HG02870 (cell line): ENCODE data around the gene NUP214.
"Not testable (repeated sequence)": the region's sequence is repeated elsewhere in the genome, so short reads cannot be mapped to it uniquely, and the experiment has no call there.

ENCODE experiments used
- ATAC-seq: cut with Tn5 transposase; IDR thresholded peaks from one replicate; pipeline ENCODE4 v1.9.1; 2021; ENCODE audit warnings: mild to moderate bottlenecking, moderate library complexity; ENCODE audit not compliant: unreplicated experiment

Gene NUP214

GRCh38 chr9:131096269-131097125 lies 28.9 kb upstream of the NUP214 start, which contains the start of gene AIF1L:
Gene AIF1L (plus strand): TSS chr9:131096531. CDS start chr9:131096630, 99 bp downstream.
- no peak for ATAC-seq

- no peak for ATAC-seq
Observed at GRCh38 chr9:131097126-131097947, 28.0 kb upstream of the NUP214 start.

GRCh38 chr9:131097948-131098278 lies 27.5 kb upstream of the NUP214 start:
- ATAC-seq, result no peak

GRCh38 chr9:131098391-131099101 lies 26.8 kb upstream of the NUP214 start:
- no peak for ATAC-seq

- no peak for ATAC-seq
Observed at GRCh38 chr9:131099102-131099606, 26.2 kb upstream of the NUP214 start.

GRCh38 chr9:131099845-131100244 lies 25.5 kb upstream of the NUP214 start:
- ATAC-seq, result not testable (repeated sequence)

- ATAC-seq, result no peak
Observed at GRCh38 chr9:131100445-131100844, 24.9 kb upstream of the NUP214 start.

- ATAC-seq, result no peak
Observed at GRCh38 chr9:131101207-131101964, 24.0 kb upstream of the NUP214 start.

GRCh38 chr9:131103024-131103423 lies 22.4 kb upstream of the NUP214 start:
- no peak for ATAC-seq

- no peak for ATAC-seq
Observed at GRCh38 chr9:131103535-131103934, 21.9 kb upstream of the NUP214 start.

- no peak for ATAC-seq
Observed at GRCh38 chr9:131104016-131104740, 21.2 kb upstream of the NUP214 start.

GRCh38 chr9:131105952-131106351 lies 19.4 kb upstream of the NUP214 start:
- no peak for ATAC-seq

GRCh38 chr9:131107760-131108159 lies 17.6 kb upstream of the NUP214 start:
- ATAC-seq, result no peak

- no peak for ATAC-seq
Observed at GRCh38 chr9:131111186-131111853, 14.1 kb upstream of the NUP214 start.

GRCh38 chr9:131111854-131112311 lies 13.5 kb upstream of the NUP214 start:
- ATAC-seq, result no peak

- no peak for ATAC-seq
Observed at GRCh38 chr9:131112374-131113154, 12.8 kb upstream of the NUP214 start.

- ATAC-seq, result no peak
Observed at GRCh38 chr9:131113655-131114054, 11.7 kb upstream of the NUP214 start.

GRCh38 chr9:131114084-131114535 lies 11.3 kb upstream of the NUP214 start:
- ATAC-seq, result no peak
